ENCODE results near the gene LCE2C.
"Not testable (repeated sequence)": the region's sequence is repeated elsewhere in the genome, so short reads cannot be mapped to it uniquely, and the experiment has no call there.

Gene LCE2C, protein sequence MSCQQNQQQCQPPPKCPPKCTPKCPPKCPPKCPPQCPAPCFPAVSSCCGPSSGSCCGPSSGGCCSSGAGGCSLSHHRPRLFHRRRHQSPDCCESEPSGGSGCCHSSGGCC

DNA sequence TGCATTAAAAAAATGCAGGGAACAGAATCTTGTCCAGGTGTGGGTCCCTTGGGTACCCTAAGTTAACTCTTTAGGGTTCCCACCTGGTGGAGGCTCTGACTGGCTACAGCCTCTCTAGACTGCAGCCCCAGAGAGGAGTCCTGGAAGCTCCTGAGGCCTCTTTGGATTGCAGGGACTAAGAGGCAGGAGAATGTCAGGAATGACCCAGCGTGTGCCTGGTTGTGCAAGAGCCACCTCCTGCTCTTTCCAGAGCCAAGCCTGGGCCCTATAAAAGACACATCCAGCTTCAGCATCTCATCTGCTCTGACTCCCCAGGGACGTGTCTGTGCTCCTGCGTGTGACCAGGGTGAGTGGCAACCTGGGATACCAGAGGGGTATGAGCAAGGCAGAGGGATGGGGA, at the start of gene LCE2C:
TSS of gene LCE2C (plus strand) at position 297 of the 400 bp plus-strand sequence. CDS start 737 bp downstream, outside the sequence.
- not testable (repeated sequence) for DNase-seq

GRCh38 chr1:152626744-152627143, 48.3 kb upstream of the LCE2C start:
- DNase-seq, result no peak

GRCh38 chr1:152630596-152630995, 44.5 kb upstream of the LCE2C start:
- DNase-seq, result no peak

DNA sequence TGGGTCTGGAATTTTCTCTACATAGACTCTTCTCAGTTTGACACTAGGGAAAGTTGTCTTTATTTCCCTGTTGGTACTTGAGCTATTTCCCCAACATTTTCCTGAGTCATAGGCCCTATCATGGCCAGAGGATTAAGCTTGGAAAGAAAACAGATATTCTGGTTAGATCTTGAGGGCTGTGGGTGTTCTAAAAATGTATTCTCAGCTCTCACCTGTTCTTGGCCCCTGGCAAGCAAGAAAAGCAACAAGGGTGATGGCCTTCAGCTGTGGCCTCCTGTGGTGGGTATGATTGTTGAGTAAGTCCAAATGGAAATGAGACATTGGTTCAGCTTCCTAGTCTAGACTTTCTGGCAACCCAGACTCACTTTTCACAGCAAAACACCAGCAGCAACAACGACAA, 34.7 kb upstream of the LCE2C start:
- no peak for DNase-seq

DNA sequence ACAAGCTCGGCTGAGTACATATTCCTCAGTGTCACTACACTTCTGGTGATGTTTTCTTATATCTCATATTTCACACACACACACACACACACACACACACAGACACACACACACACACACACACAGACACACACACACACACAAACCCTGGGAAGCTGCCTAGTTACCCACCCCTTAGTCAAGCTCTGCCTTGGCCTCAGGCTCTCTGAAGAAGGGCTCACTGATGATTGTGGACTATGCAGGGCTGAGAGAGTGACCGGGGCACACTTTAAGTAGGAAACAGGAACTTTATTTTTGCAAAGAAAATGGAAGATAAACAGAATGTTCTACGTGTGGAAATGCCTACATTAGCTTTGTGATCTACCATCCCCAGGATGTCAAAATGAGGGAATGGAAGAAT, 31.1 kb upstream of the LCE2C start:
- no peak for DNase-seq

- DNase-seq, result no peak
Observed at GRCh38 chr1:152645146-152645545, 29.9 kb upstream of the LCE2C start.

DNA sequence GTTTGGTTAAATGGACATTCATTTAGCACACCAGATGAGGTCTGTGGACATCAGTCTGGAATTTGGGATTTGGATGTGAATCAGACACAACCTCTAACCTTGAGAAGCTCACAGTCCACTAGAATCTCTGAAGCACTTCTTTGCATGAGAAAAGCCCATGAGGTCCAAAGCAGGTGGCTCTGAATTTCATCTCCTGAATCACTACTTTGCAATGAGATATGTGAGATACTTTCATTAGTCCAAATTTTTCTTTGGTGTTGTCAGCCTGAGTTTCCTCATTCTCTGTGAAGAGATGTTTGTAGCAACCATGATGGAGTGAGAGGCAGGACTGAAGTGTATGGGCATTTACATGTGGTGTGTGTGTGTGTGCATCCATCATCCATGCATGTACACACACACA, 28.4 kb upstream of the LCE2C start:
- no peak for DNase-seq

DNA sequence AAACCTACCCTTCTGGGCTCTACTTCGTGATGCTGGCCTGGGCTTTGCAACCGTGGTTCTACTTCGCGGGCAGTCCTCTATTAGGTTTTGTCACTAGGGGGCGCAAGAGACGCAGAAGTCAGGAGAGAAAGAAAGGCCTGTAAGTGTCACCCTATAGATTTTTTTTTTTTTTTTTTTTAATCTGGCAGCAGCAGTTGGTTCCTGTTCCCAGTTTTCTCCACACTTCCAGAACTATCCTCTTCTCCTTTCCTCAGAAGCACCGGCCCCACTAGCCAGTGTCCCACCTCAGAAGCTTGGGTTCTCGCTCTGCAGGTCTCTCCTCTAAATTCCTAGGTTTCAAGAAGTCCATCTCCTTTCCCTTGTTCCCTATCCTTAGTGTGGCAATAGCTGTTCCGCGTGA, 21.0 kb upstream of the LCE2C start:
- DNase-seq, result peak; percentile 79

GRCh38 chr1:152656459-152656858, 18.6 kb upstream of the LCE2C start:
- no peak for DNase-seq

- DNase-seq, result no peak
Observed at GRCh38 chr1:152657677-152658076, 17.4 kb upstream of the LCE2C start.

- DNase-seq, result no peak
Observed at GRCh38 chr1:152658649-152659048, 16.4 kb upstream of the LCE2C start.

DNA sequence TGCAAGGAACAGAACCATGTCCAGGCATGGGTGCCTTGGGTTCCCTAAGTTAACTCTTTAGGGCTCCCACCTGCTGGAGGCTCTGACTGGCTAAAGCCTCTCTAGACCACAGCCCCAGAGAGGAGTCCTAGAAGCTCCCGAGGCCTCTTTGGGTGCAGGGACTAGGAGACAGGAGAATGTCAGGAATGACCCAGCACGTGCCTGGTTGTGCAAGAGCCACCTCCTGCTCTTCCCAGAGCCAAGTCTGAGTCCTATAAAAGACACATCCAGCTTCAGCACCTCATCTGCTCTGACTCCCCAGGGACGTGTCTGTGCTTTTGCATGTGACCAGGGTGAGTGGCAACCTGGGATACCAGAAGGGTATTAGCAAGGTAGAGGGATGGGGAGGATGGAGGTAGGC, 12.0 kb upstream of the LCE2C start, which contains the start of gene LCE2D:
TSS of gene LCE2D (plus strand) at position 283 of the 400 bp plus-strand sequence. CDS start 726 bp downstream, outside the sequence.
- no peak for DNase-seq

DNA sequence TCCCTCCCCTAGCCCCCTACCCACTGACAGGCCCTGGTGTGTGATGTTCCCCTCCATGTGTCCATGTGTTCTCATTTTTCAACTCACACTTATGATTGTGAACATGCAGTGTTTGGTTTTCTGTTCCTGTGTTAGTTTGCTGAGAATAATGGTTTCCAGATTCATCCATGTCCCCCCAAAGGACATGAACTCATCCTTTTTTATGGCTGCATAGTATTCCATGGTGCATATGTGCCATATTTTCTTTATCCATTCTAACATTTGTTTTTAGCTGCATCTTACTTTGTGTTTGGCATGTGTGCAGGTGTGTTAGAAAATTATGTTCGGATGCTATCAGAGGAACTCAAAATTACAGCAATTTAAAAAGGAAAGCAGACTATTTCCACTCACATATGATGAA, 8.9 kb upstream of the LCE2C start:
- DNase-seq, result not testable (repeated sequence)

GRCh38 chr1:152667648-152668047, 7.4 kb upstream of the LCE2C start:
- DNase-seq, result no peak

DNA sequence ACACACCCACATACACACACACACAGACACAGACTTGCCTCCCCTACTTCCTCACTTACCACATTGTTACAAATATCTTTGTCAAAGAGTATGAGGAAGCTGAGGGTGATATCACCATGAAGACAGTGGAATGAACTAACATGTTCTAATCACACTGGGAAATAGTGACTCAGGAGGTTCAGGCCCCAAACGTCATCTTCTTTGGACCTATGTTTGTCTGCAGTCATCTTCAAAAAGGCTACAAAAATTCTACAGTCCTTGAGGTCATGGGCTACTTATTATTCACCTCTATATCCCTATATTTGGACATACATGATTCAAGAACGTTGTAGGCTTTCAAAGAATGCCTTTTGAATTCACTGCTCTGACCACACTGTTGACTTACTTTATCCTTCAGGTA, 2.1 kb upstream of the LCE2C start:
- no peak for DNase-seq

DNA sequence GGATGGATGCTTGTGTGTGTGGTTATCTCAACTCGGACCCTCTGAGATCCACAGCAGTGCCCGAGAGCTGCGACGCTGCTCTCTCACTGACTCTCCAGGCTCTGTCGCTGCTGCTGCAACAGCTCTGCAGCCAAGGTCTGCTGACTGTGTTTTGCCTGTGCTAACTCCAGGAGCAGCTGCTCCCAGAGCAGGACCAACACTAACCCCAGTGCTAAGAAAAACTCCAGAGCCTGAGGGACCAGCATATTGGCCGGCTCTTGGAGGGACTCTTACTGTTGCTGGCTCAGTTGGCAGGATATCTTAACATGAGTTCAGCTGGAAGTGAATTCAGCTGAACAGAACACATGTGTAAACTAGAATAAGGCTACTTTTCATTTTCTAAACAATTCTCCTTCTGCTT, 4.4 kb downstream of the LCE2C start:
- no peak for DNase-seq

DNA sequence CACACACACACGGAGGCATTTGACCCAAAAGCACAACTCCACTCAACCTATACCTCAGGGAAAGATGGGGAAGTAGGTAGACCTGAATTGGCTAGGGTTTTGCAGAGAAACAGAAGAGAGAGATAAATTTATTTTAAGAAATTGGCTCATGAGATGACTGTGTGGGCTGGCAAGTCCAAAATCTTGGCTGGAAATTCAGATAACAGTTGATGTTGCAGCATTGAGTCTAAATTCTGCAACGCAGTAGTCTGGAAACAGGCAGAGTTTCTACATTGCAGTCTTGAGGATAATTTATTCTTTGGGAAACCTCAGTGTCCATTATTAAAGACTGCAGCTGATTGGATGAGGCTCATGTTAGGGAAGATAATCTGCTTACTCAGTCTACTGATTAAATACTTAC, 6.5 kb downstream of the LCE2C start:
- no peak for DNase-seq

- DNase-seq, result no peak
Observed at GRCh38 chr1:152683846-152684245, 8.8 kb downstream of the LCE2C start.

GRCh38 chr1:152685823-152686222, 10.7 kb downstream of the LCE2C start, which contains the start of gene LCE2B:
Gene LCE2B, plus strand, starts transcription at chr1:152686123. Its CDS starts 721 bp downstream, at chr1:152686844.
- DNase-seq, result not testable (repeated sequence)

DNA sequence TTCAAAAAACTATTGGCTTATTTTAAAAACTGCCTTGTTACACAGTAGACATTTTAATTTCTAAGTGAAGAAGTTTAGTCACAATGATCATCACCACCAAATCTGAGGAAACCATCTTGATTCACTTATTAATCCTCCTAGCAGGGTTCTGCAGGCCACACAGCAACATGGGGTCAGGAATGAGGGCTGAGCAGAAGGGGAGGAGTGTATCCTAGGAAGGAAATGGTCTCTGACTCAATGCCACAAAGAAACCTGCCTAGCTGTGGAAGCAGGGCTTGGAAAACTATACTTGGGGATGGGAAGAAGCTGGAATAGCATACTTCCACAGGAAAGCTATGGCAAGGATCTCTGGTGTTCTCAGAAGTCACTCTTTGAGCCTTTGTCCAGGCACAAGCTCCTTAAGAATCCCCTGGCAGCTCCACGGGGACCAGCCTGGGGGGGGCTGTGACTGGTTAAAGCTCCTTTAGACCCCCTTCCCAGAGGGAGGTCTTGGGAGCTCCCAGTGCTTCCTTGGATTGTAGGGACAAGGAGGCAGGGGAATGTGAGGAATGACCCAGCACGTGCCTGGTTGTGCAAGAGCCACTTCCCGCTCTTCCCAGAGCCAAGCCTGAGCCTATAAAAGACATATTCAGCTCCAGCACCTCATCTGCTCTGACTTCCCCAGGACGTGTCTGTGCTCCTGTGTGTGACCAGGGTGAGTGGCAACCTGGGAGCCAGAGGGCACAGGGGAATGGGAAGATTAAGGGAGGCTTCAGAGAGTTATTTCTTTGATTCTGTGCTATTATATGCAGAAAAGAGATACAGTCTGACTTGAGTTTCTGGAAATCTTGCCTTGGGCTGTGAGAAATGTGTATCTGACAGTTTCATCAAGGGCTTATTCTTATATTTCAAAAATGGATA, 22.9 kb downstream of the LCE2C start, which contains the start of gene LCE2A:
TSS of gene LCE2A (plus strand) at position 645 of the 900 bp plus-strand sequence. CDS start 557 bp downstream, outside the sequence.
- DNase-seq, result no peak

GRCh38 chr1:152699746-152700145, 24.7 kb downstream of the LCE2C start:
- DNase-seq, result no peak

GRCh38 chr1:152707860-152708259, 32.8 kb downstream of the LCE2C start, which contains the start of gene LCE4A:
Gene LCE4A, plus strand, starts transcription at chr1:152708160. Its CDS starts 916 bp downstream, at chr1:152709076.
- DNase-seq, result no peak

GRCh38 chr1:152718238-152718637, 43.2 kb downstream of the LCE2C start:
- no peak for DNase-seq

DNA sequence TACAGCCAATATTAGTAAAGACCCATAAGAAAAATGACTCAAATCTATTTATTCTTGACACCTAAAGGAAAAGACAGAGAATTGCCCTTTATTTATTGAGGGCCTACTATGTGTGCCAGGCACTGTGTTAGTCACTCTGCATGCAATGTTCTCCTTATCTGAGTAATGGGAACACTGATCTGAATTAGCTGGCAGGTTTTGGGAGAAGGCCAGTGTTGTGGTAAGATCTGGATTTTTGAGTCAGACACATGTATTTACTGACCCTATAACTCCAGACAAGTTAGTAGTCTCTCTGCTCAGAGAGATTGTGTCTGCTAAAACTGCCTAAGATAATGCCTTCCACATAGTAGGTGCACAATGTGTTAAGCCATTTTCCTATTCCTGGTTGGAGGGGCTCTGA, 50.2 kb downstream of the LCE2C start:
- no peak for DNase-seq
